SHP77 treated with DMSO at 0.1 percent for 48 hours (cell line): Measurements from ENCODE around the gene POU6F2.
A peak's percentile ranks its signal among the peaks of the same experiment; 100 is the strongest.
"Not testable (repeated sequence)": the region's sequence is repeated elsewhere in the genome, so short reads cannot be mapped to it uniquely, and the experiment has no call there.

Experiments
- DNase-seq: peaks from one replicate; lab custom pipeline; 2025; lab: John Stamatoyannopoulos, UW

Gene POU6F2

GRCh38 chr7:39187130-39187529 lies 209.4 kb downstream of the POU6F2 start:
- no peak for DNase-seq

- no peak for DNase-seq
Observed at GRCh38 chr7:39192476-39192875, 214.8 kb downstream of the POU6F2 start.

- not testable (repeated sequence) for DNase-seq
Observed at GRCh38 chr7:39194388-39194787, 216.7 kb downstream of the POU6F2 start.

GRCh38 chr7:39195967-39196366 lies 218.3 kb downstream of the POU6F2 start:
- no peak for DNase-seq

GRCh38 chr7:39197831-39198230 lies 220.1 kb downstream of the POU6F2 start:
- DNase-seq = no peak

GRCh38 chr7:39198556-39198955 lies 220.8 kb downstream of the POU6F2 start:
- no peak for DNase-seq

GRCh38 chr7:39199006-39199405 lies 221.3 kb downstream of the POU6F2 start:
- DNase-seq = no peak

- DNase-seq = no peak
Observed at GRCh38 chr7:39199951-39200350, 222.2 kb downstream of the POU6F2 start.

- DNase-seq = no peak
Observed at GRCh38 chr7:39202041-39202440, 224.3 kb downstream of the POU6F2 start.

GRCh38 chr7:39210362-39210761 lies 232.7 kb downstream of the POU6F2 start:
- no peak for DNase-seq

GRCh38 chr7:39211581-39211980 lies 233.9 kb downstream of the POU6F2 start:
- no peak for DNase-seq

- no peak for DNase-seq
Observed at GRCh38 chr7:39212876-39213275, 235.2 kb downstream of the POU6F2 start.

- no peak for DNase-seq
Observed at GRCh38 chr7:39217783-39218182, 240.1 kb downstream of the POU6F2 start.

- DNase-seq = no peak
Observed at GRCh38 chr7:39219869-39220268, 242.2 kb downstream of the POU6F2 start.

- no peak for DNase-seq
Observed at GRCh38 chr7:39221901-39222300, 244.2 kb downstream of the POU6F2 start.

- DNase-seq = peak; percentile 3
Observed at GRCh38 chr7:39228946-39229345, 251.2 kb downstream of the POU6F2 start.

GRCh38 chr7:39233851-39234529 lies 256.3 kb downstream of the POU6F2 start:
- DNase-seq = no peak

- DNase-seq = no peak
Observed at GRCh38 chr7:39238234-39238869, 260.6 kb downstream of the POU6F2 start.

- DNase-seq = no peak
Observed at GRCh38 chr7:39240864-39241263, 263.2 kb downstream of the POU6F2 start.

- DNase-seq = no peak
Observed at GRCh38 chr7:39247576-39247975, 269.9 kb downstream of the POU6F2 start.

- no peak for DNase-seq
Observed at GRCh38 chr7:39248041-39248691, 270.5 kb downstream of the POU6F2 start.

GRCh38 chr7:39248692-39249090 lies 271.0 kb downstream of the POU6F2 start:
- DNase-seq = no peak

GRCh38 chr7:39249635-39250152 lies 272.0 kb downstream of the POU6F2 start:
- no peak for DNase-seq
